HepG2 (cell line): ENCODE measurements around the gene ERLIN1. TPM values are rescaled to one million over a fixed set of nuclear protein-coding genes. Genes with fewer than 3 reads are reported as not detected.
A peak's percentile ranks its signal among the peaks of the same experiment; 100 is the strongest.

Experiments used
- CBX1 ChIP-seq: IDR thresholded peaks from one replicate; pipeline ENCODE4 v1.6.1; 2016; ENCODE audit warnings: antibody characterized with exemption, low read depth
- FOXK2 ChIP-seq: fragments of 450-650 bp; IDR thresholded peaks from 2 replicates; pipeline ENCODE4 v1.6.1; 2016
- JDP2 ChIP-seq: sonication (generic); formaldehyde crosslinking; IDR thresholded peaks from 2 replicates; pipeline ENCODE4 v1.8.1; 2022; ENCODE audit warnings: missing genetic modification reagents, borderline replicate concordance
- PAWR ChIP-seq: sonication (generic); formaldehyde crosslinking; IDR thresholded peaks from 2 replicates; pipeline ENCODE4 v1.4.0; 2020; ENCODE audit warnings: missing genetic modification reagents, mild to moderate bottlenecking, borderline replicate concordance
- SMC3 ChIP-seq: IDR thresholded peaks from 2 replicates; pipeline ENCODE4 v1.6.1; 2011; ENCODE audit warnings: low read length, improper control_type of control experiment
- SOX13 ChIP-seq, 3 experiments: fragments of 450-650 bp in 1 of 3; sonication (generic) in 1 of 3; formaldehyde crosslinking in 1 of 3; IDR thresholded peaks in 2 of 3; conservative IDR thresholded peaks in 1 of 3; 2 replicates each; pipeline versions ENCODE4 v1.5.0 to v1.6.1; 2016 to 2020; ENCODE audit warnings: antibody characterized with exemption in 1 of 3, mild to moderate bottlenecking in 1 of 3, missing compliant biosample characterization in 1 of 3, missing genetic modification reagents in 1 of 3, moderate library complexity in 1 of 3
- ZNF205 ChIP-seq: IDR thresholded peaks from 2 replicates; pipeline ENCODE4 v1.6.1; 2018; ENCODE audit warnings: missing biosample characterization, missing genetic modification reagents
- ZNF335 ChIP-seq: sonication (generic); formaldehyde crosslinking; IDR thresholded peaks from 2 replicates; pipeline ENCODE4 v1.4.0; 2020; ENCODE audit warnings: missing genetic modification reagents
- ZNF674 ChIP-seq: sonication (generic); formaldehyde crosslinking; IDR thresholded peaks from 2 replicates; pipeline ENCODE4 v1.5.0; 2020; ENCODE audit warnings: low read depth, mild to moderate bottlenecking, missing genetic modification reagents
- polyA plus RNA-seq, 8 experiments: library from polyadenylated mRNA; depleted of rRNA in 3 of 8; stranded (reverse) in 7 of 8; unstranded in 1 of 8; fragments of >200 nt; fragmentation: Illumina TruSeq in 4 of 8; extraction: Trizol in 4 of 8; gene quantifications; 2 replicates each; pipeline versions ENCODE4 v1.2.1 to v1.2.3, GENCODE V29; 2011 to 2016; ENCODE audit warnings: low read depth in 4 of 8, missing spikeins in 1 of 8, mixed read lengths in 1 of 8; ENCODE audit not compliant: insufficient read depth in 1 of 8
- total RNA-seq, 5 experiments: library from RNA; depleted of rRNA; stranded (reverse); fragments of >200 nt; fragmentation: Illumina TruSeq; extraction: Trizol; gene quantifications; 2 replicates each; pipeline ENCODE4 v1.2.3, GENCODE V29; 2016; ENCODE audit warnings: low read depth in 1 of 5
- TF ChIP-seq, protein P1 (sequence below): sonication (generic); formaldehyde crosslinking; IDR thresholded peaks from 2 replicates; pipeline ENCODE4 v1.5.0; 2020; ENCODE audit warnings: mild to moderate bottlenecking, missing genetic modification reagents, borderline replicate concordance
- TF ChIP-seq, protein P2 (sequence below): sonication (generic); formaldehyde crosslinking; IDR thresholded peaks from 2 replicates; pipeline ENCODE4 v1.4.0; 2020; ENCODE audit warnings: missing genetic modification reagents, borderline replicate concordance
- TF ChIP-seq, protein P3 (sequence below): sonication (generic); formaldehyde crosslinking; IDR thresholded peaks from 2 replicates; pipeline ENCODE4 v1.4.0; 2020; ENCODE audit warnings: missing genetic modification reagents

The ERLIN1 gene
- total and polyA plus RNA-seq, 2 of the 13 experiments (the other 11 are each of a cell fraction or from before 2014, with no cell fraction given): 56.8 to 69.3 TPM

DNA sequence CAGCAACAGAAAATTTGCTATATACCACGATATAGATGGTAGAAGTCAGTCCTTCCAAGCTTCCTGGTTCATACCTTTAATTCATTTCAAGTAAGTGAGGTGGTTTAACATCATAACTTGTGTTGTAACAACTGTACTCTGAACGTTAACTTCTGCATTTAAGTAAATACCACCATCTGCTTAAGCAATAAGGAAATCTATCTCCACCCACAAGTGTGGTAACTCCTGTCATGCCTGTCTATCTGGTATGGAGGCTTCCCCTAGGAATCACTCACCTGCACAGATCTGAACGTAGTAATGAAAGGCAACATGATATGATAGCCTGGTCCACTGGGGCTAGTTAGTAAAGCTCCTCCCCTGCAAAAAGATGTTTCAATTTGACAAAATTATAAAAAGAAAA lies 2.3 kb downstream of the ERLIN1 start (continued):
- TF ChIP-seq, protein P1, sequence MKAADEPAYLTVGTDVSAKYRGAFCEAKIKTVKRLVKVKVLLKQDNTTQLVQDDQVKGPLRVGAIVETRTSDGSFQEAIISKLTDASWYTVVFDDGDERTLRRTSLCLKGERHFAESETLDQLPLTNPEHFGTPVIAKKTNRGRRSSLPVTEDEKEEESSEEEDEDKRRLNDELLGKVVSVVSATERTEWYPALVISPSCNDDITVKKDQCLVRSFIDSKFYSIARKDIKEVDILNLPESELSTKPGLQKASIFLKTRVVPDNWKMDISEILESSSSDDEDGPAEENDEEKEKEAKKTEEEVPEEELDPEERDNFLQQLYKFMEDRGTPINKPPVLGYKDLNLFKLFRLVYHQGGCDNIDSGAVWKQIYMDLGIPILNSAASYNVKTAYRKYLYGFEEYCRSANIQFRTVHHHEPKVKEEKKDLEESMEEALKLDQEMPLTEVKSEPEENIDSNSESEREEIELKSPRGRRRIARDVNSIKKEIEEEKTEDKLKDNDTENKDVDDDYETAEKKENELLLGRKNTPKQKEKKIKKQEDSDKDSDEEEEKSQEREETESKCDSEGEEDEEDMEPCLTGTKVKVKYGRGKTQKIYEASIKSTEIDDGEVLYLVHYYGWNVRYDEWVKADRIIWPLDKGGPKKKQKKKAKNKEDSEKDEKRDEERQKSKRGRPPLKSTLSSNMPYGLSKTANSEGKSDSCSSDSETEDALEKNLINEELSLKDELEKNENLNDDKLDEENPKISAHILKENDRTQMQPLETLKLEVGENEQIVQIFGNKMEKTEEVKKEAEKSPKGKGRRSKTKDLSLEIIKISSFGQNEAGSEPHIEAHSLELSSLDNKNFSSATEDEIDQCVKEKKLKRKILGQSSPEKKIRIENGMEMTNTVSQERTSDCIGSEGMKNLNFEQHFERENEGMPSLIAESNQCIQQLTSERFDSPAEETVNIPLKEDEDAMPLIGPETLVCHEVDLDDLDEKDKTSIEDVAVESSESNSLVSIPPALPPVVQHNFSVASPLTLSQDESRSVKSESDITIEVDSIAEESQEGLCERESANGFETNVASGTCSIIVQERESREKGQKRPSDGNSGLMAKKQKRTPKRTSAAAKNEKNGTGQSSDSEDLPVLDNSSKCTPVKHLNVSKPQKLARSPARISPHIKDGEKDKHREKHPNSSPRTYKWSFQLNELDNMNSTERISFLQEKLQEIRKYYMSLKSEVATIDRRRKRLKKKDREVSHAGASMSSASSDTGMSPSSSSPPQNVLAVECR (CRISPR knock-in tag): peak; percentile 28; the same call in 1 of the 2 replicates
- TF ChIP-seq ZNF205 (CRISPR knock-in tag): 0 out of 2 replicates have a peak, but pooled peaks have one; percentile 37
- no peak for TF ChIP-seq PAWR (CRISPR knock-in tag)
- TF ChIP-seq, protein P2, sequence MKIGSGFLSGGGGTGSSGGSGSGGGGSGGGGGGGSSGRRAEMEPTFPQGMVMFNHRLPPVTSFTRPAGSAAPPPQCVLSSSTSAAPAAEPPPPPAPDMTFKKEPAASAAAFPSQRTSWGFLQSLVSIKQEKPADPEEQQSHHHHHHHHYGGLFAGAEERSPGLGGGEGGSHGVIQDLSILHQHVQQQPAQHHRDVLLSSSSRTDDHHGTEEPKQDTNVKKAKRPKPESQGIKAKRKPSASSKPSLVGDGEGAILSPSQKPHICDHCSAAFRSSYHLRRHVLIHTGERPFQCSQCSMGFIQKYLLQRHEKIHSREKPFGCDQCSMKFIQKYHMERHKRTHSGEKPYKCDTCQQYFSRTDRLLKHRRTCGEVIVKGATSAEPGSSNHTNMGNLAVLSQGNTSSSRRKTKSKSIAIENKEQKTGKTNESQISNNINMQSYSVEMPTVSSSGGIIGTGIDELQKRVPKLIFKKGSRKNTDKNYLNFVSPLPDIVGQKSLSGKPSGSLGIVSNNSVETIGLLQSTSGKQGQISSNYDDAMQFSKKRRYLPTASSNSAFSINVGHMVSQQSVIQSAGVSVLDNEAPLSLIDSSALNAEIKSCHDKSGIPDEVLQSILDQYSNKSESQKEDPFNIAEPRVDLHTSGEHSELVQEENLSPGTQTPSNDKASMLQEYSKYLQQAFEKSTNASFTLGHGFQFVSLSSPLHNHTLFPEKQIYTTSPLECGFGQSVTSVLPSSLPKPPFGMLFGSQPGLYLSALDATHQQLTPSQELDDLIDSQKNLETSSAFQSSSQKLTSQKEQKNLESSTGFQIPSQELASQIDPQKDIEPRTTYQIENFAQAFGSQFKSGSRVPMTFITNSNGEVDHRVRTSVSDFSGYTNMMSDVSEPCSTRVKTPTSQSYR (CRISPR knock-in tag): peak; percentile 12; the same call in 1 of the 2 replicates
- no peak for TF ChIP-seq CBX1
- TF ChIP-seq SMC3: peak; percentile 19; the same call in 1 of the 2 replicates
- TF ChIP-seq ZNF674 (CRISPR knock-in tag): no peak
- 0 out of 2 replicates have a peak, but pooled peaks have one; percentile 43 for TF ChIP-seq ZNF335 (CRISPR knock-in tag)
- TF ChIP-seq, protein P3, sequence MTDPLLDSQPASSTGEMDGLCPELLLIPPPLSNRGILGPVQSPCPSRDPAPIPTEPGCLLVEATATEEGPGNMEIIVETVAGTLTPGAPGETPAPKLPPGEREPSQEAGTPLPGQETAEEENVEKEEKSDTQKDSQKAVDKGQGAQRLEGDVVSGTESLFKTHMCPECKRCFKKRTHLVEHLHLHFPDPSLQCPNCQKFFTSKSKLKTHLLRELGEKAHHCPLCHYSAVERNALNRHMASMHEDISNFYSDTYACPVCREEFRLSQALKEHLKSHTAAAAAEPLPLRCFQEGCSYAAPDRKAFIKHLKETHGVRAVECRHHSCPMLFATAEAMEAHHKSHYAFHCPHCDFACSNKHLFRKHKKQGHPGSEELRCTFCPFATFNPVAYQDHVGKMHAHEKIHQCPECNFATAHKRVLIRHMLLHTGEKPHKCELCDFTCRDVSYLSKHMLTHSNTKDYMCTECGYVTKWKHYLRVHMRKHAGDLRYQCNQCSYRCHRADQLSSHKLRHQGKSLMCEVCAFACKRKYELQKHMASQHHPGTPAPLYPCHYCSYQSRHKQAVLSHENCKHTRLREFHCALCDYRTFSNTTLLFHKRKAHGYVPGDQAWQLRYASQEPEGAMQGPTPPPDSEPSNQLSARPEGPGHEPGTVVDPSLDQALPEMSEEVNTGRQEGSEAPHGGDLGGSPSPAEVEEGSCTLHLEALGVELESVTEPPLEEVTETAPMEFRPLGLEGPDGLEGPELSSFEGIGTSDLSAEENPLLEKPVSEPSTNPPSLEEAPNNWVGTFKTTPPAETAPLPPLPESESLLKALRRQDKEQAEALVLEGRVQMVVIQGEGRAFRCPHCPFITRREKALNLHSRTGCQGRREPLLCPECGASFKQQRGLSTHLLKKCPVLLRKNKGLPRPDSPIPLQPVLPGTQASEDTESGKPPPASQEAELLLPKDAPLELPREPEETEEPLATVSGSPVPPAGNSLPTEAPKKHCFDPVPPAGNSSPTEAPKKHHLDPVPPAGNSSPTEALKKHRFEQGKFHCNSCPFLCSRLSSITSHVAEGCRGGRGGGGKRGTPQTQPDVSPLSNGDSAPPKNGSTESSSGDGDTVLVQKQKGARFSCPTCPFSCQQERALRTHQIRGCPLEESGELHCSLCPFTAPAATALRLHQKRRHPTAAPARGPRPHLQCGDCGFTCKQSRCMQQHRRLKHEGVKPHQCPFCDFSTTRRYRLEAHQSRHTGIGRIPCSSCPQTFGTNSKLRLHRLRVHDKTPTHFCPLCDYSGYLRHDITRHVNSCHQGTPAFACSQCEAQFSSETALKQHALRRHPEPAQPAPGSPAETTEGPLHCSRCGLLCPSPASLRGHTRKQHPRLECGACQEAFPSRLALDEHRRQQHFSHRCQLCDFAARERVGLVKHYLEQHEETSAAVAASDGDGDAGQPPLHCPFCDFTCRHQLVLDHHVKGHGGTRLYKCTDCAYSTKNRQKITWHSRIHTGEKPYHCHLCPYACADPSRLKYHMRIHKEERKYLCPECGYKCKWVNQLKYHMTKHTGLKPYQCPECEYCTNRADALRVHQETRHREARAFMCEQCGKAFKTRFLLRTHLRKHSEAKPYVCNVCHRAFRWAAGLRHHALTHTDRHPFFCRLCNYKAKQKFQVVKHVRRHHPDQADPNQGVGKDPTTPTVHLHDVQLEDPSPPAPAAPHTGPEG (CRISPR knock-in tag): no peak
- no peak for TF ChIP-seq JDP2 (CRISPR knock-in tag)
- no peak for TF ChIP-seq SOX13 (IDR thresholded peaks at IDR 0.05)
- peak in 1 of 2 experiments; percentile 41; a peak in 1 of 4 replicates for TF ChIP-seq SOX13 (CRISPR knock-in tag; conservative IDR thresholded peaks at IDR 0.05 in 1 of 2, IDR thresholded peaks at IDR 0.05 in 1 of 2)
- peak; percentile 53; the same call in 1 of the 2 replicates for TF ChIP-seq FOXK2
